Putamen (tissue), 1 donor: ENCODE data around the gene MMP24OS.

Source experiments
- DNase-seq: peaks from one replicate; pipeline ENCODE4 v3.0.0-alpha.2; 2016; ENCODE audit warnings: low spot score

The MMP24OS gene

DNA sequence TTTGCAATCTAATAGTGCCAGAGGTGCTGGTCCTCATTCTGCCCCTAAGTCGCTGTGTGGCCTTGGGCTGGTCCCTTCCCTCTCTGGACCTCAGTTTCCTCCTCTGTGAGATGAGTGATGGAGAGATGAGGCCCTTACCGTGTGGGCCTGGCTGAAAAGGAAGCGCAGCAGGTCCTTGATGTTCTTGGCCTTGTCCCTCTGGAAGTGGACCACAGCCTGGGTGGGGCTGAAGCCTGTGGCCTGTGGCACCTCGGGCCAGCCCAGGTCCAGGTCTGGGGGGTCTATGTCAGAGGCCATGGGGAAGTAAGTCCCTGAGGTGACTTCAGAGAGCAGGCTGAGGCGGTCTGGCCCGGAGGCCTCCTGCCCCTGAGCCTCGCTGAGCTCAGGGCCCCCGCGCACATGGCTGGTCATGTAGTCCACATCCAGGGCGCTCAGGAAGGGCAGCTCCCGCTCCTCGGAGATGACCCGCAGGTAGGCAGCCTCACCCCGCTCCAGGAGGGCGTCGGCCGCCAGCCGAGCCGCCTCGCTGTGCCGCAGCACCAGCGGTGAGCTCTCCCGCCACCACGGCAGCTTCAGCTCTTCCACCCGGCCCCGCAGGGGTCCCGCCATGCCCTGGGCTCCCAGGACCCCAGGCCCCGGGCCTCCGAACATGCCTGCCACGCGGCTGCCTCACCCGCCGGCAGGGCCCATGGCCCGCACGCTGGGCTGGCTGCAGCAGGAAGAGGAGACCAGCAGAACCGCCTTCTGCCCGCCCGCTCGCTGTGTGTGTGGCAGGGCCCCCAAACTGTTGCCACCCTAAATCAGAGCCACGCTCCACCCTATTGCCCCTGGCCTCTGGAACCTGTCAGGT, 14.0 kb upstream of the MMP24OS start, which contains the start of gene FAM83C:
Gene FAM83C (minus strand): TSS at position 772 of the 850 bp plus-strand sequence. CDS start 121 bp downstream, at position 651.
- DNase-seq = no peak

- DNase-seq = no peak
These were observed 13.0 kb upstream of the MMP24OS start for GRCh38 chr20:35290887-35291417.

GRCh38 chr20:35290186-35290886, 12.4 kb upstream of the MMP24OS start:
- no peak for DNase-seq

GRCh38 chr20:35288325-35289060, 10.6 kb upstream of the MMP24OS start:
- no peak for DNase-seq

- DNase-seq = no peak
These were observed 9.8 kb upstream of the MMP24OS start for GRCh38 chr20:35287509-35288324.

DNA sequence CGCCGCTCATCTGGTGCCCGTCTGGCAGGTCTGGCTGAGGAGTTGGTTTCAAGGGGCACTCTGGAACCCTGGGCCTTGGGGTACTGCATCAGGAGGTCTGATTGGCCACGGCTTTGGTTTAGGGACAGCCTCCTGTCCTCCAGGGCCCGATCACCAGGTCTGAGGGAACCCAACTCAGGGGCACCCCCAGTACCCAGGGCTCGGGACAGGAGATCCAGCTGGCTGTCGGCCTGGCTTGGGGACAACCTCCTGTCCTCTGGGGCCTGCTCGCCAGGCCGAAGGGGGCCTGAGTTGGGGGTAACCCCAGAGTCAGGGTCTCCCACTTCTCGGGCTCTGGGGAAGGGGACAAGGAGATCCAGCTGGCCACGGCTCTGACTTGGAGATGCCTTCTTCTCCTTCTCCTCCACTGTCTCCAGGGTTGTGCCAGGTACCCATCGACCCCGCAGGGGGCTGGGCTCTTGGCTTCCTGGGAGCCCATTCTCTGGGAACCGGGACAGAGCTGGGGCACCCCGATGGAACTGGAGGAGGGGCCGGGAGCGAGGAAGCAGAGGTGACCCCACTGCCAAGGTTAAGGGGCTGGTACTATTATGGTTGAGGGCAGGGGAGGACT, 9.1 kb upstream of the MMP24OS start:
- DNase-seq = no peak

GRCh38 chr20:35286077-35286898, 8.4 kb upstream of the MMP24OS start:
- no peak for DNase-seq

DNA sequence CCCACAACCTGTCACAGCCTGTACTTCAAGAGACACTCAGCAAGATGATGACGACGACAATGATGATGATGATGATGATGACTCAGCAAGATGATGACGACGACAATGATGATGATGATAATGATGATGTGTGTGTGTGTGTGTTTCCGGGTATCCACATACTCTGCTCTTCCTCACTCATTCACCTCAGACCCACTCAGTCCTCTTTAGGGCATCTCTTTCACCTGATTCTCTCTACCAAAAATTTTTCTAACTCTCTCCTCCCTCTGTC, 7.8 kb upstream of the MMP24OS start:
- no peak for DNase-seq

DNA sequence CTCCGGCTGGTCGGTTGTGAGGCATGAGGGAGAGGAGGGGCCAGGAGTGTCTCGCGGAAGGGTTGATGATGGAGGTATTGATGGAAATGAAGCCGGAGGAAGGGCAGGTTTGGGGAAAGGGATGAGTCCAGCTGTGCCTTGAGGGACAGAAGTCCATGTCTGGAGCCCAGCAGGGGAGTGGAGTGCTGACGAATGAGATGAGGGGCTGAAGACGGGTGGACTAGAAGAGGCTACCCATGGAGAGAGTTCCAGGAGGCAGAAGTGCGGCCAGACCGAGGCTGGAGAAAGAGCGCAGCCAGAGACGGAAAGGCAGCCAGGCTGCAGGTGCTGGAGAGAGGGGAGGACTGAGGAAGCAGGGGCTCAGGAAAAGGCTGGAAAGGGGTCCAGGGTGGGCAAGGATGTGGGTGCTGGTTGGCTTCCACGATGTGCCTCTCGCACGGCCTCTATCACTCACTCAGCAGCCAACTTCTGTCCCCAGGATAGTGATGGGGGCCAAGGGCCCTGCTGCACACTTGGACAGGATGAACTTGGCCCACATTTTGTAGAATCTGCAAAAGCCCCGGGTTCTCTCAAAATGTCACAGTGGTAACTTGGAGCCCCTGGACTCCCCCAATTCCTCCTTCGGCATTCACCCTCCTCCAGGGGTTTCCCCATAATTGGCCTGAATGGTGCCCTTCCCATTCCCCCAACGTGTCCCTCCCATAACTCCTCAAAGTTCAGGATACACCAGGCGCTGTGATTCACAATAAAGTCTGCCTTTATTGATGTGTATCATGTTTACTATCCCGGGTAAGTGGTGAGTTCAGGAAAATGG, 7.3 kb upstream of the MMP24OS start:
- DNase-seq = no peak

DNA sequence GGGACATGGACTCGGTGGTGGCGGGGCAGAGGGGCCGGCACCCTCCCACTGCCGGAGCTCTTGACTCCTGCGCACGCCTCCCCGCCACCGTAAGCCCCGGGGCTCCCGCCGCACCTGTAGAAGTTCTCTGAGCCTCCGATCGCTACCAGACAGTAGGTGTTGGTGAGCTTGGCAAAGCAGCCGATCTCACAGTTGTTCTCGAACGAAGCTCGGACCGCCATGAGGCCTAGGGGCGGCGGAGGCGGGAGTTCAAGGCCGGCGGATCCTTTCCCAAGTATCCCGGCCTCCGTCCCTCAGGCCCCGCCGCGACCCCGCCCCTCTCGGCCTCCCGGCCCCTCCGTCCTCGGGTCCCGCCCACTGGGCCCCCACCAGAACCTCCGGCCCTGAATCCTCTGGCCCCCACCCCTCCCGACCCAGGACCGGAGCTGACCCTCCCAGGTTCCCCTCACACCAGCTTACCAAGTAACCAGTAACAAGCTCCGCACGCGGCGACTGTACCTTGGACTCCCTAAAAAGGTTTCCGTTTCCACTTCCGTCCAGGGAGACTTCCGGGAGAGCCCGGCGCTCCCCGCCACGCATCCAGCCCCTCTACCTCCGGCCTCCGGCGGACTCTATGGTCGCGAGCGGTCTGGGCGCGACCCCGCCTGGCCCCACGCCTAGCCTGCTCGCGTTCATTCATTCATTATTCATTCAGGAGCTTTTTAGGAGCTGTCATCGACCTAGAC, 6.5 kb upstream of the MMP24OS start, which contains the start of gene EIF6:
Gene EIF6 (minus strand): TSS at position 506 of the 725 bp plus-strand sequence. CDS start 285 bp downstream, at position 221.
- DNase-seq = peak; percentile 68

- DNase-seq = no peak
These were observed 5.7 kb upstream of the MMP24OS start for GRCh38 chr20:35283441-35284266.

- DNase-seq = no peak
These were observed 3.7 kb upstream of the MMP24OS start for GRCh38 chr20:35281506-35282101.

GRCh38 chr20:35280523-35280922, 2.6 kb upstream of the MMP24OS start:
- DNase-seq = no peak

DNA sequence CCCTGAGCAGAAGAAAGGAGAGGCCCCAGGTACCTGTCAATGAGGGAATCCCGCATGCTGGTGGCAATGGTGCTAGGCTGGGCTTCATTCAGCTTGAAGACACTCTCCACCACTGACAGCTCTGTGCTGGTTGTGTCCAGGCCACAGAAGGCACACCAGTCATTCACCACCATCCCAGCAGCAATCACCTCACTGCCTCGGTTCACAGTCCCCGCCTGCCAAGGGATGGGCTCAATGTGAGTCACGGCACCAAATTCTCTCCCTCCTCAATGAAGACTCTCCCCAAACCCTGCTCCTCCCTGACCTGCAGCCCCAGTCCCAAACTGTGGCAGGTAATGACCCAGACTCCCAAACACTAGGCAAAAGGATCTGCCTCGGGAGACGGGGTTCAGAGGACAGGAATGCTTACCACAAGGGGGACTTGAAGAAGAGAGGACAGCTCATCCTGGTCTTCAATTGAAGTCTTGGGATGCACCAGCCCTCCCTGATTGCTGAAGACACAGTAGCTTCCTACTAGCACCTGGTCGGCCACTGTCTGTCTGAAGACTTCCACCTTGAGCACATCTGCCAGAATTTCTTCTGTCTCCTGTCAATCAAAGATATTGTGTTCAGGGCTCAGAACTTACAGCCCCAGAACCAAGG, 1.7 kb upstream of the MMP24OS start:
- DNase-seq = no peak

DNA sequence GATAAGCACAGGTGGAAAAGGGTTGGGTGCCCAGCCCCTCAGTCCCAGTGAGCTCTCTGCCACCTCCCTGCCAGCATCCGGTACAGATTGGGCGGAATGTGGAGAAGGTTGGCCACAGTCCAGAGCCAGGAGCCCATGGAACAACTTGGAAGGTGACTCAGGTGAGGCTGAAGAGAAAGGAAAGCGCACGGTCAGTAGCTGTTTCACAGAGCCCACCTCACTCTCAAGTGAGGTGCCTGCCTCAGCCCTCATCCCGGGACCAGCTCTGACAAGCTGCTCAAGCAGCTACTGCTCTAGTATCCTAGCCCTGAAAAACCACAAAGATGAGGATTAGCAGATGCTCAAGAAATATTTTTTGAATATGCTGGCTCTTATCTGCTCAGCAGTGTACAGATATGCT, 1.1 kb upstream of the MMP24OS start:
- no peak for DNase-seq

DNA sequence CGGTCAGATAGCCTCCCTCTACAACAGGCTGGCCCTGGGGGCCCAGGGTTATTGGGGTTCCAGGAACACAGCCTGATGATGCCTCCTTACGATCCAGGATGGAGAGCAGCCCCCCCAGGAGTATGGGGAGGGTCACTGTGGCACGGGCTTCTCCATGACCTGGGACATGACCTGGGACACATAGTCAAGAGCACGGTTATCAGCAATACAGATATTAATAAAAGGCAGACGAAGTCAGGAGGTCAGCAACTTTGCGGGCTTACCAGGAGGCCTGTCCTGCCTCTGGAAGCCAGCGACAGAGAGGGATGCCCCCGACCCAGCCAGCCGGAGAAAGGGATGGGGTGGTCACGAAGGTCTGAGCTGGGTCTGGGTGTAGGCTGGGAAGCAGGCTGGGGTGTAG, 795 bp downstream of the MMP24OS start:
- DNase-seq = no peak

DNA sequence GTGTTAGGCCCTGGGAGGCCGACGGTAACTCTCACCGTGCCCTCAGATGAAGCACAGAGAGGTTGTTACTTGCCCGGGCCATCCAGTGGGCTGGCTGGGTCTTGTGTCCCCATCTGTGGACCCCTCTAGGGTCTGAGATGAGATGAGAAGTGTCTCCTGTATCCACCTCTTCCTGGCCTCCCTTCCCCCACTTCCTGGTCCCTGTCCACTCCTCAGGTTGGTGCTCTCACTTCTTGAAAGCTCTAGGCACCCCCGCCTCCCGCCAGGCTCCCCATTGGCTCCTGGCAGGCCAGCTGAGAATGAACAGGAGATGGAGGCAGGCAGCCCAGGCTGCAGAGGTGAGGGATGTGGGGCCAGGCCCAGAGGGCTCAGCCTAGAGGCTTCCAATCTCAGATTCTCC, 1.5 kb downstream of the MMP24OS start:
- no peak for DNase-seq
